HG02885 (cell line): ENCODE measurements around the gene HTR3B.

Experiments used
- ATAC-seq: cut with Tn5 transposase; IDR thresholded peaks from one replicate; pipeline ENCODE4 v1.9.1; 2021; ENCODE audit warnings: mild to moderate bottlenecking; ENCODE audit not compliant: unreplicated experiment, poor library complexity

HTR3B gene

GRCh38 chr11:113985906-113986305, 81.3 kb downstream of the HTR3B start:
- ATAC-seq = no peak

GRCh38 chr11:113986351-113987140, 82.0 kb downstream of the HTR3B start:
- no peak for ATAC-seq

- no peak for ATAC-seq
Observed at GRCh38 chr11:113989381-113989780, 84.8 kb downstream of the HTR3B start.

- no peak for ATAC-seq
Observed at GRCh38 chr11:113989916-113990315, 85.3 kb downstream of the HTR3B start.

GRCh38 chr11:113991170-113991569, 86.6 kb downstream of the HTR3B start:
- no peak for ATAC-seq

- no peak for ATAC-seq
Observed at GRCh38 chr11:113991718-113992458, 87.3 kb downstream of the HTR3B start.

GRCh38 chr11:113992459-113993110, 88.0 kb downstream of the HTR3B start:
- ATAC-seq = no peak

- ATAC-seq = no peak
Observed at GRCh38 chr11:113994077-113994954, 89.7 kb downstream of the HTR3B start.
